ENCODE results near the gene POLD1.

POLD1 gene

DNA sequence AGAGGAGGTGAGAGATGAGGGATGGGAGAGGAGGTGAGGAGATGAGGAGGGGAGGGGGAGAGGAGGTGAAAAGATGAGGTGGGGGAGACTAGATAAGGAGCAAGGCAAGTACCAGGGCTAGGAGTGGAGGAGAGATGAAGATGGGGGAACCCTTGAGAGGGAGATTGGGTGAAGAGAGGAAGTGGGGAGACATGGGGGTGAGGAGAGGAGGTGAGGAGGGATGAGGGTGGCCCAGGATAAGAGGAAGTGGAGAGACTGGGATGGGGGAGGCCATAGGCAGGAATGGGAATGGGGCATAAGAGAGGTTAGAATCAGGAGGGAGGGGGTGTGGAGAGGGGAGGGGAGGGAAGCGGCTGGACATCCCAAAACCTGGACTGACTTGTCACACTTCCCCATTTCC, 75.5 kb downstream of the POLD1 start:
- no peak overlapping the region for H3K27ac Mint-ChIP-seq
- no peaks in the 10 kb centered on the region for H3K9me3 Mint-ChIP-seq
- H3K36me3 Mint-ChIP-seq (ENCODE audit: low read depth): no peaks in the 10 kb centered on the region
- H3K4me1 Mint-ChIP-seq (ENCODE audit: low read depth): peaks cover 8% of the 10 kb centered on the region
- H3K4me3 Mint-ChIP-seq: no peak overlapping the region
- H3K27me3 Mint-ChIP-seq: peaks cover 54% of the 10 kb centered on the region
- intact Hi-C loops (cut with micrococcal nuclease): loop anchor here (5.0 kb wide), 1 partner anchor 42 kb away; the partner anchor contains the start of gene SPIB

DNA sequence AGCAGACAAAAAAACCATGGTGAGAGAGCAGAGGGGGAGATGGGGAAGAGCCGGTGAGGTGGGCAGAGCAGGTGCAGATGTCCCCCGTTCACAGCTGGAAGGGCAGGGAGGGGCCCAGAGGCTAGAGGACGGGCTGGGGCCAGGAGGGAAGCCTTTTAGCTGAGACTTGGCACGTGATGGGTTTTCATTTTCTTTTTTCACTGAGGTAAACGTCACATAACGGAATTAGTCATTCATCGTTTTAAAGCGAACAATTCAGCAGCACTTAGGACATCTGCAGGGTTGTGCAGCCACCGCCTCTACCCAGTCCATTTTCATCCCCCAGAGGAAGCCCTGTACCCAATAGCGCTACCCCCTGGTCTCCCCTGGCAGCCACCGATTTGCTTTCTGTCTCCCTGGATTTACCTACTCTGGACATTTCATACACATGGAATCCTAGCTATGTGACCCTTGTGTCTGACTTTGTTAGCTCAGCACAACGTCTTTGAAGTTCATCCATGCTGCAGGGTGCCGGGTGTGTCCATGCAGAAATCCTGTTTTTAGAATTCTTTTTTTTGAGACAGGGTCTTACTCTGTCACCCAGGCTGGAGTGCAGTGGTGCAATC, 76.1 kb downstream of the POLD1 start:
- H3K27ac Mint-ChIP-seq: no peak overlapping the region
- H3K4me3 Mint-ChIP-seq: no peak overlapping the region
- peaks cover 56% of the 10 kb centered on the region for H3K27me3 Mint-ChIP-seq
- H3K36me3 Mint-ChIP-seq (ENCODE audit: low read depth): no peaks in the 10 kb centered on the region
- intact Hi-C loops (cut with micrococcal nuclease): loop anchor here (5.0 kb wide), 1 partner anchor 43 kb away; the partner anchor contains the start of gene SPIB
- no peaks in the 10 kb centered on the region for H3K9me3 Mint-ChIP-seq
- peaks cover 8% of the 10 kb centered on the region for H3K4me1 Mint-ChIP-seq (ENCODE audit: low read depth)

DNA sequence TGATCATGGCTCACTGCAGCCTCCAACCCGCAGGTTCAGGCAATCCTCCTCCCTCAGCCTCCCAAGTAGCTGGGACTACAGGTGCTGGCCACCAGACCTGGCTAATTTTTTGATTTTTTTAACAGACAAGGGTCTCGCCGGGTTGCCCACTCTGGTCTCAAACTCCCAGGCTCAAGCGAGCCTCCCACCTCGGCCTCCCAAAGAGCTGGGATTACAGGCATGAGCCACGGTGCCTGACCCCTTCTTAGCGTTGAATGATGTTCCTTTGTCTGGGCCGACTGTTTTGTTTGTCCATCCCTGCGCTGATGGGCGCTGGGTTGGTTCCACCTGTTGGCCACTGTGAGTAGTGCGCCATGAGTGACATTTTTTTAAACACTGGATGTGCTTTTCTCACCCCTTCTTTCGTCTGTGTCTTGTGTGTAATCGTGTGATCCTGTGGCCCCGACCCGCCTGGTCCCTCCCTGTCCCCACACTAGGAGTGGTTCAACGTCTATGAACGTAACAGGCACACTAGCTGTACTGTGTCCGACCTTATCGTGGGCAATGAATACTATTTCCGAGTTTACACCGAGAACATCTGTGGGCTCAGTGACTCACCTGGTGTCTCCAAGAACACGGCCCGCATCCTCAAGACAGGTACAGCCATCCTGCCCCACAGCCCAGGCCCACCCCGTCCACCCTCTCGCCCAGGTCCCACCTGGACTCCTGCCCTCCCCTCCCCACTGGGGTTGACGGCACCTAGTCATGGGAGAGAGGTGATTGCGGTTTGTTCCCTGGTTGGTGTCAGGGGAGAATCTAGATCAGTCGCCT, 77.1 kb downstream of the POLD1 start:
- intact Hi-C loops (cut with micrococcal nuclease): loop anchor here (1.0 to 5.0 kb wide), 3 partner anchors 44 to 104 kb away; partner anchors contain the start of gene SPIB
- no peaks in the 10 kb centered on the region for H3K9me3 Mint-ChIP-seq
- H3K27ac Mint-ChIP-seq: no peak overlapping the region
- H3K27me3 Mint-ChIP-seq: peaks cover 48% of the 10 kb centered on the region
- no peaks in the 10 kb centered on the region for H3K36me3 Mint-ChIP-seq (ENCODE audit: low read depth)
- peaks cover 8% of the 10 kb centered on the region for H3K4me1 Mint-ChIP-seq (ENCODE audit: low read depth)
- no peak overlapping the region for H3K4me3 Mint-ChIP-seq

DNA sequence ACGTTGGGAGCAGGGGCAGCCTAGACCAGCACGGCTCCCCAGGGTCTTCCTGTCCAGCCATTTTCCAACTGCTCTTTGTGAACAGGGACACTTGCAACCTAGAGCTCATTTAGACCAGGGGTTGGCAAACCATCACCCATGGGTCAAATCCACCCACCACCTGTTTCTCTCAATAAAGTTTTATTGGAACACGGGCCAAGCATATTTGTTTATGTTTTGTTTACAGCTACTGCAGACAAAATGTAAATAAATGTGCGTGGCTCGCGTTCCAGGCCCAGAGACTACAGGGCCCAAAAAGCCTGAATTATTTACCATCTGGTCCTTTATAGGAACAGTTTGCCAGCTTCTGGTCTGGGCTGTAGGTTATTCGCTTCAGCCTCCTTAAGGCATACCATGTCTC, 78.8 kb downstream of the POLD1 start:
- Mint-ChIP-seq H3K27ac (no peak overlapping the region), H3K27me3 (peaks cover 36% of the 10 kb centered on the region), H3K4me3 (no peak overlapping the region), H3K4me1 (ENCODE audit: low read depth) (peaks cover 8% of the 10 kb centered on the region), H3K9me3 (no peaks in the 10 kb centered on the region), H3K36me3 (ENCODE audit: low read depth) (no peaks in the 10 kb centered on the region)
- intact Hi-C loops (cut with micrococcal nuclease): loop anchor here (5.0 kb wide), 1 partner anchor 46 kb away; the partner anchor contains the start of gene SPIB

DNA sequence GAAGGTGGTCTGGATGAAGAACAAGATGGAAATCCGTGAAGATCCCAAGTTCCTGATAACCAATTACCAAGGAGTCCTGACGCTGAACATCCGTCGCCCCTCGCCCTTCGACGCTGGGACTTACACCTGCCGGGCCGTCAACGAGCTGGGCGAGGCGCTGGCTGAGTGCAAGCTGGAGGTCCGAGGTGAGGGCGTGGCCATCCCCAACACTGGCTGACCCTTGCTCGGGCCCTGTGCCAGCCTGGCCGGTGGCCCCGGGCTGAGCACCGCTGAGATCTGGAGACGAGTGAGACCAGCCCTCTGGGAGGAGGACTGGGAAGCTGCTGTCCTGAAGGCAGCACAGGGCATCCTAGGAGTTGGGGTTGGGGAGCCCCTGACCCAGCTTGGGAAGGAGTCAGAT, 80.2 kb downstream of the POLD1 start:
- Mint-ChIP-seq H3K4me3 (no peak overlapping the region), H3K4me1 (ENCODE audit: low read depth) (peaks cover 8% of the 10 kb centered on the region), H3K36me3 (ENCODE audit: low read depth) (no peaks in the 10 kb centered on the region)

DNA sequence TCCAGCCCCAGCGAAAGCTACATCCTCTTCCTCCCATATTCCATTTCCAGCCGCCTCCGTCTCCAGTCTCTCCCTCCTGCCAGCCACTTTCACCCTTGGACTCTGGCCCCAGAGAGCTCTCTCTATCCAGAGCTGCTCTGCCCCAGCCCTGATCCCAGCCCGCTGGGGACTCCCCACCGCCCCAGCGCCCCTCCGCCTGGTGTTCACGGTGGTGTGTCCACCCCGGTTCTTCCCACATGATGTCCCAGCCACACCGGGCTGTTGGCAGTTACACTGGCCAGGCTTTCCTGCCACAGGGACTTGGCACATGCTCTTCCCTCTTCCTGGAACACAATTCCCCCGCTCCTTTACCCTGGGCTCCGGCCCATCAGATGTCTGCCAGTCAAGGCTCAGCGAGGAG, 80.9 kb downstream of the POLD1 start:
- Mint-ChIP-seq H3K4me3 (no peak overlapping the region), H3K9me3 (no peaks in the 10 kb centered on the region), H3K4me1 (ENCODE audit: low read depth) (peaks cover 2% of the 10 kb centered on the region), H3K36me3 (ENCODE audit: low read depth) (no peaks in the 10 kb centered on the region), H3K27ac (no peak overlapping the region), H3K27me3 (peaks cover 30% of the 10 kb centered on the region)
- intact Hi-C loops (cut with micrococcal nuclease): loop anchor here (5.0 kb wide), 1 partner anchor 48 kb away; the partner anchor contains the start of gene SPIB

More for the DNA sequence above, 80.2 kb downstream of the POLD1 start:
- no peaks in the 10 kb centered on the region for H3K9me3 Mint-ChIP-seq
- peaks cover 36% of the 10 kb centered on the region for H3K27me3 Mint-ChIP-seq
- intact Hi-C loops (cut with micrococcal nuclease): loop anchor here (5.0 kb wide), 1 partner anchor 47 kb away; the partner anchor contains the start of gene SPIB
- peak overlapping the region; percentile 1 for H3K27ac Mint-ChIP-seq

DNA sequence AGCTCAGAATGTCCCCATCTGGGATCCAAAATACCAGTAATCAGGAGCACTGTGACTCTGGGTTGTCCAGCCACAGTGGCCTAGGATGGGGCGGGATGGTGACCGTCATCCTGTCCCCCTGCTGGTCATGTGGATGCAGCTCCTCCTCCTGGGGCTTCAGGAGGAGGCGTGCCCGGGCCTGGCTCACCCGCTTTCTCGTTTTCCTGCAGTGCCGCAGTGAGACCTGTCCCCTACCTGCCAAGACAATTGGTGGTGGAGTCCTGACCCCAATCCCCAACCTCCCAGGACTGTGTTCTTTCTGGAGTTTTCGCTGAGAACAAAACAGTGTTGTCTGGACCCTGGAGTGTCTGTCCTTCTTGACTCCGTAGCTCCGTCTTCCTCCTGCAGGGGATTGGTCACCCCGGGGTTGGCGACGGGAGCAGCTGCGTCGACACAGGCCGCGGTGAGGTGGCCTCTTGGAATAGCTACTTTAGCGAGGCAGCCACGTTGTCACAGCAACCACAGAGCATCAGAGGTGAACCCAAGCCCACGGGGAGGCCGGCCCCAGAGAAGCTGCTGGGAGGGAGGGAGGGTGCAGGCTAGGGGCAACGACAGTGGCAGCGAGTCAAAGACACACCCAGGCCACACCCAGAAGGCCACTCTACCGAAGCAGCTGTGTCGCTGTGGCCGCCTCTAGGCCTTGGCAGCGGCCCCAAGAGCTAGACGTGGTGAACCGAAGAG, 82.0 kb downstream of the POLD1 start:
- Mint-ChIP-seq H3K36me3 (ENCODE audit: low read depth) (no peaks in the 10 kb centered on the region), H3K4me1 (ENCODE audit: low read depth) (no peaks in the 10 kb centered on the region), H3K4me3 (no peak overlapping the region), H3K9me3 (no peaks in the 10 kb centered on the region), H3K27ac (no peak overlapping the region), H3K27me3 (peaks cover 24% of the 10 kb centered on the region)
- intact Hi-C loops (cut with micrococcal nuclease): no loop called here

DNA sequence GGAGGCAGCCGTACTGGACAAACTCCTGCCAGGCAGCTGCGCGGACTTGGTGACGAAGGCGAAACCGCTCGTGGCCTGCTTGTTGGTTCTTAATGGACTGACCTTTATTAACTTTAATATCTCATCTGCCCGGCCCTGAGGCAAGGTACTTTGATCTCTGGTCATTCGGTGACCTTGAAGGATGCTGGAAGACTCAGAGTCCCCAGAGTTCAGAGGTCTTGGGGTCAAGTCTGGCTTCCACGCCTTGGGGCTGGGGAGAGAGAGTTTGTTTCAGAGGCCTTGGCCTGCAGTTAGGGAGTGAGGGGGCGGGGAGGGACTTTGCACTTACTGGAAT, 82.5 kb downstream of the POLD1 start:
- intact Hi-C loops (cut with micrococcal nuclease): no loop called here
- Mint-ChIP-seq H3K27ac (no peak overlapping the region), H3K9me3 (no peaks in the 10 kb centered on the region), H3K36me3 (ENCODE audit: low read depth) (no peaks in the 10 kb centered on the region), H3K27me3 (peaks cover 24% of the 10 kb centered on the region), H3K4me1 (ENCODE audit: low read depth) (no peaks in the 10 kb centered on the region), H3K4me3 (no peak overlapping the region)

DNA sequence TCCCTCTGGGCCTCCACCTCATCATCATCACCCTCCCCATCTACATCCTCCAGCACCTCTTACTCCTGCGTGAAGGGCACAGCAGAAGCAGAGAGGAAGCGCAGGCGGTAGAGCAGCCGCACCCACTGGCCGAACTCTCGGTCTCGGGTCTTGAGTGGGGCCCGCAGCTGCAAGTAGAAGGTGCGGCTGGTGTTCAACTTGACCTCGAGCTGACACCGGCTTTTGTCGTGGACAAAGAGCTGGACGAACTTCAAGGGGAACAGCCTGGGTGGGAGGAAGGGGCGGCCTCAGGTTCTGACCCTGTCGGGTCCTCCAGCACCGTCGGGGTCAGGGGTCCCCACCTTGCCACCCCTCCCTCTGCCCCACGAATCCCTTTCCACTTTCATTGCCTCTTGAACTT, 83.4 kb downstream of the POLD1 start:
- no peaks in the 10 kb centered on the region for H3K36me3 Mint-ChIP-seq (ENCODE audit: low read depth)
- H3K4me1 Mint-ChIP-seq (ENCODE audit: low read depth): no peaks in the 10 kb centered on the region
- intact Hi-C loops (cut with micrococcal nuclease): no loop called here
- no peak overlapping the region for H3K4me3 Mint-ChIP-seq
- no peak overlapping the region for H3K27ac Mint-ChIP-seq
- H3K27me3 Mint-ChIP-seq: peaks cover 22% of the 10 kb centered on the region
- no peaks in the 10 kb centered on the region for H3K9me3 Mint-ChIP-seq

Data from dendritic cell treated with granulocyte-macrophage colony-stimulating factor and Interleukin-4, amounts not matched to agents 40 ng/mL and 50 ng/mL, for 4 days (primary cell).